Measurements from ENCODE around the gene NMNAT2.

DNA sequence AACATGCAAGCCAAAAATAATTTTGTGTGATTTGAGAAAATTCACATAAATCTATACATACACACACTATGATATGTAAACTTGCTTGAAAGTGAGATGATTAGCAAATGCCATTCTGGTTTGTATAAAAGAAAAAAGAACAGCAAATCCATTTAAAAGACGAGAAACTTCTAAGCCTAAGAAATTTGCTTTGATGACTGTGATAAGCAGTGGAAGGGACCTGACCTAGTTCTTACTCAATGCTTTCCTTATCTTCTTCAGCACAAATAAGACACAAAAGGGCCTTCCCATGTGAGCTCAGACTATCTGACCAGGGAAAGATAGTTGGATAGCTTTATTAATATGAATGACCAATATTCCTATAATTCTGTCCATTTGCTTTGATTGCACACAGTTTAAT lies 25.3 kb upstream of the NMNAT2 start:
- TF ChIP-seq, protein P1, sequence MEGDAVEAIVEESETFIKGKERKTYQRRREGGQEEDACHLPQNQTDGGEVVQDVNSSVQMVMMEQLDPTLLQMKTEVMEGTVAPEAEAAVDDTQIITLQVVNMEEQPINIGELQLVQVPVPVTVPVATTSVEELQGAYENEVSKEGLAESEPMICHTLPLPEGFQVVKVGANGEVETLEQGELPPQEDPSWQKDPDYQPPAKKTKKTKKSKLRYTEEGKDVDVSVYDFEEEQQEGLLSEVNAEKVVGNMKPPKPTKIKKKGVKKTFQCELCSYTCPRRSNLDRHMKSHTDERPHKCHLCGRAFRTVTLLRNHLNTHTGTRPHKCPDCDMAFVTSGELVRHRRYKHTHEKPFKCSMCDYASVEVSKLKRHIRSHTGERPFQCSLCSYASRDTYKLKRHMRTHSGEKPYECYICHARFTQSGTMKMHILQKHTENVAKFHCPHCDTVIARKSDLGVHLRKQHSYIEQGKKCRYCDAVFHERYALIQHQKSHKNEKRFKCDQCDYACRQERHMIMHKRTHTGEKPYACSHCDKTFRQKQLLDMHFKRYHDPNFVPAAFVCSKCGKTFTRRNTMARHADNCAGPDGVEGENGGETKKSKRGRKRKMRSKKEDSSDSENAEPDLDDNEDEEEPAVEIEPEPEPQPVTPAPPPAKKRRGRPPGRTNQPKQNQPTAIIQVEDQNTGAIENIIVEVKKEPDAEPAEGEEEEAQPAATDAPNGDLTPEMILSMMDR (IDR thresholded peaks at IDR 0.05; ENCODE audit: low read depth, low read length): no peak
- no peak for TF ChIP-seq POLR2A (IDR thresholded peaks at IDR 0.05; ENCODE audit: extremely low read depth, insufficient read length)
